Neuron (in vitro differentiated cells): Measurements from ENCODE around the gene PAIP2.
"Not testable (repeated sequence)": the region's sequence is repeated elsewhere in the genome, so short reads cannot be mapped to it uniquely, and the experiment has no call there.

Source experiments
- H2AFZ ChIP-seq: one replicate; pipeline ENCODE4 v1.6.1; 2013; ENCODE audit warnings: low read depth, mild to moderate bottlenecking, inconsistent platforms, low read length, moderate library complexity
- H3K27me3 ChIP-seq: one replicate; pipeline ENCODE4 v1.6.1; 2013; ENCODE audit warnings: low read length; ENCODE audit not compliant: insufficient read depth
- H3K36me3 ChIP-seq: one replicate; pipeline ENCODE4 v1.6.1; 2013; ENCODE audit warnings: low read length; ENCODE audit not compliant: insufficient read depth
- H3K4me1 ChIP-seq: one replicate; pipeline ENCODE4 v1.6.1; 2013; ENCODE audit warnings: low read length; ENCODE audit not compliant: insufficient read depth
- H3K4me3 ChIP-seq: 2 replicates; pipeline ENCODE4 v1.5.1; 2013; ENCODE audit warnings: mild to moderate bottlenecking, low read length, moderate library complexity
- H3K9me3 ChIP-seq: one replicate; pipeline ENCODE4 v1.6.1; 2013; ENCODE audit warnings: low read length

The PAIP2 gene

DNA sequence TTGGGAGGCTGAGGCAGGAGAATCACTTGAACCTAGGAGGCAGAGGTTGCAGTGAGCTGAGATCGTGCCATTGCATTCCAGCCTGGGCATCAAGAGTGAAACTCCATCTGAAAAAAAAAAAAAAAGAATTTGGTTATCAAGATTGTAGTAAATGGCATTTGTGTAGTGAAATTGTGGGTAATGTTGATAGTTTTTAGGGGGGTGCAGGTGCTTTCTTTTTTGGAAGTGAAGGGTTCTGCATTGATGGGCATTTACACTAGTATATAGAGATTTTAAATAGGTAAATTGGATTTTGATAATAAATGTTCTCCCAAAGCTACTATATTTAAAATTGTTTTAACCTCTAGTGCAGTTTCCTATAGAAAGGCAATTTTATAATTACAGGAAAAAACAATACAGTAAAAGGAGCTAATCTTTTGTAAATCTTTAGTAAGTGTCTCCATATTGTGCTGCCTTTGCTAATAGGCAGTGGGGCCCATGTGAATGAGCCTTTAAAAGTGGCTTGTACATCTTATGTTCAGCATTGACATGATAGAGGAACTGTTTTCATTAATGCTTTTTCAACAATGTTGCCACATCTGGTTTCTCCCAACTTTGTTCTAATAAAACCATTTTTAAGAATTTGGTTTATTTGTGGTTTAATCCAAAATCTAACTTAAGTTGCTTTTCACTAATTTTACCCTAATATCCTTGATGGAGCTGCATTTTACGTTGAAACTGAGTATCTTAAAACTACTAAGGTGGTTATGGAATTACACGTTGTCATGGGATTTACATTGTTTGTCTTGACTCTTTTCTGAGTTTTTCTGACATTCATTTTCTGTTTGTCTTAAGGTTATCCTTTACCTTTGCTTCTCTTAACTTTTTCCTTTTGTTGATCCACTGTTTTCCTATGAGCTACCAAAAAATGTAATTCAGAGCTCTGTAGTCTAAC lies 37.0 kb upstream of the PAIP2 start:
- Histone ChIP-seq H3K9me3 (no peaks in the 10 kb centered on the region), H3K4me1 (no peaks in the 10 kb centered on the region), H3K4me3 (no peak overlapping the region), H3K27me3 (no peaks in the 10 kb centered on the region), H3K36me3 (peaks cover 20% of the 10 kb centered on the region), H2AFZ (no peak overlapping the region)

DNA sequence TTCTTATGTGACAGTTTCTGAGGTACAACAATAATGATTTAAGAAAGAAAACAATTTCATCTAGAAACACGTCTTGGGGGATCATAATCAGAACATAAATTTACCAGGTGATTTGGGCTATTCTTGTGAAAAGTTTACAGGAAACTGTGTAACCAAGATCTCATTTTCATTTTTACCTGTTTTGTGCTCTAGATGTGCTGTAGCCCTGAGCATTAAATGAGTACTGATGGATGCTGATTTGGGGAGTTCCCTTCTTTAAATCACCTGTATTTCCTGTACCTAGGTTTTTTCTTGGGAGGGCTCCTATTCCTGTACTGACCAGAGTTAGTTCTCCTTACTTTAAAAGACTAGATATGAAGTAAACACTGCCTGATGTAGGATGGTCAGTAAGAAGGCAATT lies 35.5 kb upstream of the PAIP2 start:
- Histone ChIP-seq H3K4me3 (no peak overlapping the region), H3K4me1 (no peaks in the 10 kb centered on the region), H3K36me3 (peaks cover 22% of the 10 kb centered on the region), H3K9me3 (no peaks in the 10 kb centered on the region), H2AFZ (no peak overlapping the region), H3K27me3 (no peaks in the 10 kb centered on the region)

DNA sequence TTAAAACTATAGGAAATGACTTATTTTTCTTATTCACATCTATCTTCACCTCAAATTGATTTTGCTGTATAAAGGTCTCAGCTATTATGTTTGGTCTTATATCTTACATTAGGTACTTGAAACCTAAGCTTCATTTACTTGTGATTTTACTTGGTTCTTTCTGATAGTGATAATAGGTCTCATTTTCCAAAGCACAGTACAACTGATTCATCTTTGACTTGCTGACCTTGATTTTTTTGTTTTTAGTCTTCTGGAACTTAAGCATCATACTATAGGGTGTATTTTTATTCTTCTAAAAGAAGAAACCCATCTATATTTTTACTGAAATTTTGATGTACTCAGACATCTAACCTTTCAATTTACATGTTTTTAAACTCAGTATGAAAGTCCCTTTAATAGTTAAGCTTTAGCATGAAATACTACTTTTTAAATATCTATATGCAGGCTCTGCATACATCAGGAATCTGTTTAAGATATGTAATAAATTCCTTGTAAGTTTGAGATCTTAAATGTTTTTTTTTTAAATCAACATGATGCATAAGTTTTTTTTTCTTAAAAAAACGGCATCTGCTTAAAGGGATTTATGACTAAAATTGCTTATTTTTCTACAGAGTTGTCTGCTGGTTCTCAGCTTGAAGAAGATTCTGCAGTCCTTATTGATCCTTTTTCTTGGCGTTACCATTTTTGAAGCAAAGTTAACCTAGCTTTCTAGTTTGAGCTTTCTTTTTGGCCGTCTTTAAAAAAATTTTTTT lies 34.9 kb upstream of the PAIP2 start:
- Histone ChIP-seq H3K4me3 (no peak overlapping the region), H3K36me3 (peaks cover 20% of the 10 kb centered on the region), H3K4me1 (no peaks in the 10 kb centered on the region), H3K27me3 (no peaks in the 10 kb centered on the region), H2AFZ (no peak overlapping the region), H3K9me3 (no peaks in the 10 kb centered on the region)

DNA sequence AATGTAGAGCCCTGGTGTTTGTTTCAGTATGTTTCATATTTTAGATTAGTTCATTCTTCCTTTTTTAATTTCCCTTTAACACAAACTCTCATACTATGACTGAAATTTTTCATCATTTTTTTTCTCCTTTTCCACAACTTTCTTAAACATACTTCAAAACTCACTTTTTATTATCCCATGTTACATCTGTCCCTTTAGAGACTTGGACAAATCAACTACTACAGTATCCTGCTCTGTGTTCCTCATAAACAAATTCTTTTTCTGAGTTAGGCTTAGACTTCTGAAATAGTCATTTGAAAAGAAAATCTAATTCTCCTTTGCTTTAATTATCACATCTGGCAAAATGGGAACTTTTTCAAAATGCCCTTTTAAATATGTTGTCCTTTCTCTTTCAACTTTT lies 32.9 kb upstream of the PAIP2 start:
- Histone ChIP-seq H3K4me1 (no peaks in the 10 kb centered on the region), H3K36me3 (peaks cover 20% of the 10 kb centered on the region), H2AFZ (no peak overlapping the region), H3K27me3 (no peaks in the 10 kb centered on the region), H3K9me3 (no peaks in the 10 kb centered on the region), H3K4me3 (no peak overlapping the region)

DNA sequence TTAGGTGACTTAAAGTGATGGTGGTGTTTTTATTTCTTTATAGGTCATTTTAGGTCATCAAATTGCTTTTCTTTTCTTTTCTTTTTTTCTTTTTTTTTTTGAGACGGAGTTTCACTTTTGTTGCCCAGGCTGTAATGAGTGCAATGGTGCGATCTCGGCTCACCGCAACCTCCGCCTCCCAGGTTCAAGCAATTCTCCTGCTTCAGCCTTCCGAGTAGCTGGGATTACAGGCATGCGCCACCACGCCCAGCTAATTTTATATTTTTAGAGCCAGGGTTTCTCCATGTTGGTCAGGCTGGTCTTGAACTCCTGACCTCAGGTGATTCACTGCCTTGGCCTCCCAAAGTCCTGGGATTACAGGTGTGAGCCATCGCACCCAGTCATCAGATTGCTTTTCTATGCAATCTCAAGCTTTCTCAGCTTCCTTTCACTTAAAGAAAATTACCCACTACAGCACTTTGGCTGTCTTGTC lies 30.9 kb upstream of the PAIP2 start:
- H3K9me3 ChIP-seq, H3K4me1 ChIP-seq, H3K27me3 ChIP-seq, H2AFZ ChIP-seq, H3K4me3 ChIP-seq: not testable (repeated sequence)
- peaks cover 34% of the 10 kb centered on the region for H3K36me3 ChIP-seq

DNA sequence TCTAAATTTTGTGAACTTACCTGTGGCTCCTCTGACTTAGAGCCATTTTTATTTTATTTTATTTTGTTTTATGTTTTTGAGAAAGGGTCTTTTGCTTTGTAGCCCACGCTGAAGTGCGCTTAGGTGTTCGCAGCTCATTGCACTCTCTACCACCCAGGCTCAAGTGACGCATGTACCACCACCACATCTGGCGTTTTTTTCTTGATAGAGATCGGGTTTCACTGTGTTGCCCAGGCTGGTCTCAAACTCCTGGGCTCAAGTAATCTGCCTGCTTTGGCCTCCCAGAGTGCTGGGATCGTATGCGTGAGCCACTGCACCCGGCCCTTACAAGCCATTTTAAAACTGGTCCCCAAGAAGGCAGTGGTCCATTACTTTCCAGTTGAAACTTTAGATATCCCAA lies 29.6 kb upstream of the PAIP2 start:
- no peak overlapping the region for H2AFZ ChIP-seq
- no peaks in the 10 kb centered on the region for H3K27me3 ChIP-seq
- H3K4me3 ChIP-seq, result no peak overlapping the region
- peaks cover 47% of the 10 kb centered on the region for H3K36me3 ChIP-seq
- H3K4me1 ChIP-seq, result peaks cover 10% of the 10 kb centered on the region
- H3K9me3 ChIP-seq, result no peaks in the 10 kb centered on the region

DNA sequence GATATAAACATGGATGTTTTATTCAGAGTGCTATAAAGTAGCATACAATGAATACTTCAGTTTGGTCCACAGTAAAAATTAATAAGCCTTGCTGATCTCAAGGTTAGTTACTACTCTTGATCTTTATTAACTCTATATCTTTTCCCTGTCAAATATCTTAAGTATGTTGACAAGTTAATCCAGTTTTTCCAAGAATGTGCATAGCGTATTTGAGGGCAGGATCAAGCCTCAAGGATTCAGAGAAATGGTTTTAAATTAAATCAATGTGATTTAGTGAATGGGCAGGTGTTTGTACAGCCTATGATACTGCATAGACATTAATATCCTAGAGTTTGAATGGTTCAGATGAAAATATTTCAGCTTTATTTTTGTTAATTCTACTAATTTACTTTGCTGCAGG lies 27.4 kb upstream of the PAIP2 start:
- H3K9me3 ChIP-seq, result no peaks in the 10 kb centered on the region
- peaks cover 10% of the 10 kb centered on the region for H3K4me1 ChIP-seq
- H3K27me3 ChIP-seq, result no peaks in the 10 kb centered on the region
- peaks cover 59% of the 10 kb centered on the region for H3K36me3 ChIP-seq
- no peak overlapping the region for H2AFZ ChIP-seq
- no peak overlapping the region for H3K4me3 ChIP-seq

DNA sequence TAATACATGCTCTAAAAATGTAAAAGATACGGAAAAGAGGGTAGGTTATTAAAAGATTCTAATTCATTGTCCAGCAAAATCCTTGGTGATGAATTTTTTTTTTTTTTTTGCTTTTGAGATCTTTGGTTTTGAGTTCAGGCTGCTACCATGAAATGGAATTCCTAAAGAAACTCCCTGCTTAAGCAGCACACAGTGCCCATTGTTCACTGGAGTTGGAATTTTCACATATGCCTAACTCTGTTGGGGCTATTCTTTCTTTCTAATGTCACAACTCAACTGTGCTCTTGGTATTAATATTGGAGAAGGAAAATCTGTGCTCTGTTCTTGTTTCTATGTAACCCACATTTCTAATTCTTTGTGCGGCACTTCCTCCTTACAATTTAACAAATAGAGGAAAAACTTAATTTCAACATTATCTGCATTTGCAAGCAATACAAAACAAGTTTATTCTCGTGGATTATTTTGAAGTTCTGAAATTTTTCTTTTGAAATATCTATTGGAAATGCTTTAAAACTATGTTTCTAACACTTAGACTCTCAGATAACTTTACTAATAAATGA lies 26.5 kb upstream of the PAIP2 start:
- Histone ChIP-seq H3K36me3 (peaks cover 61% of the 10 kb centered on the region), H3K9me3 (no peaks in the 10 kb centered on the region), H3K4me1 (peaks cover 10% of the 10 kb centered on the region), H2AFZ (no peak overlapping the region), H3K27me3 (no peaks in the 10 kb centered on the region), H3K4me3 (no peak overlapping the region)

DNA sequence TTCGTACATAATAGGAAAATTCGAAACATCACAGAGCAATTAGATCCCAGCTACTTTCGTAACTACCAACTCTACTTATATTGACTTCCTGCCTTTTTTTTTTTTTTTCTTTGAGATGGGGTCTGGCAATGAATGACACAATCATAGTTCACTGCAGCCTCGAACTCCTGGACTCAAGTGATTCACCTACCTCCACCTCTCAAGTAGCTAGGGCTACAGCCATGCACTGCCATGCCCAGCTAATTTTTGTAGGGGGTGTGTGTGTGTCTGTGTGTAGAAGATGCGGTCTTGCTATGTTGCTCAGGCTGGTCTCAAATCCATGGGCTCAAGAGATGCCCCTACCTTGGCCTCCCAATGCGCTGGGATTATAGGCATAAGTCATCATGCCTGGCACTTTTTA lies 5.8 kb upstream of the PAIP2 start:
- Histone ChIP-seq H3K27me3 (no peaks in the 10 kb centered on the region), H3K4me3 (no peak overlapping the region), H3K36me3 (peaks cover 20% of the 10 kb centered on the region), H2AFZ (no peak overlapping the region), H3K9me3 (no peaks in the 10 kb centered on the region), H3K4me1 (no peaks in the 10 kb centered on the region)

DNA sequence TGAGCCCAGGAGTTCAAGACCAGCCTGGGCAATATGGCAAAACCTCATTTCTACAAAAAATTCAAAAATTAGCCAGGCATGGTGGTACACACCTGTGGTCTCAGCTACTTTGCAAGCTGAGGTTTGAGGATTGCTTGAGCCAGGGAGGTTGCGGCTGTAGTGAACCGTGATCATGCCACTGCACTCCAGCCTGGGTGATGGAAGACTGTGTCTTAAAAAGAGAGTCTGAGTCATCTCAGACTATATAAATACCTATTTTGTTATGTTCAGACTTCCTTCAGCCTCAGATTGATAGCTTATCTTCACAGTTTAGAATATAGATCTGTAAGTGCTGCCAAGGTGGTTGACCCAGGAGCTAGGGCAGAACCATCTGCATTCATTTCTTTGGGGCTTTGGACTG lies 1.6 kb upstream of the PAIP2 start:
- Histone ChIP-seq H3K9me3 (no peaks in the 10 kb centered on the region), H3K4me1 (peaks cover 22% of the 10 kb centered on the region), H3K4me3 (no peak overlapping the region), H3K27me3 (no peaks in the 10 kb centered on the region), H2AFZ (no peak overlapping the region), H3K36me3 (peaks cover 10% of the 10 kb centered on the region)

DNA sequence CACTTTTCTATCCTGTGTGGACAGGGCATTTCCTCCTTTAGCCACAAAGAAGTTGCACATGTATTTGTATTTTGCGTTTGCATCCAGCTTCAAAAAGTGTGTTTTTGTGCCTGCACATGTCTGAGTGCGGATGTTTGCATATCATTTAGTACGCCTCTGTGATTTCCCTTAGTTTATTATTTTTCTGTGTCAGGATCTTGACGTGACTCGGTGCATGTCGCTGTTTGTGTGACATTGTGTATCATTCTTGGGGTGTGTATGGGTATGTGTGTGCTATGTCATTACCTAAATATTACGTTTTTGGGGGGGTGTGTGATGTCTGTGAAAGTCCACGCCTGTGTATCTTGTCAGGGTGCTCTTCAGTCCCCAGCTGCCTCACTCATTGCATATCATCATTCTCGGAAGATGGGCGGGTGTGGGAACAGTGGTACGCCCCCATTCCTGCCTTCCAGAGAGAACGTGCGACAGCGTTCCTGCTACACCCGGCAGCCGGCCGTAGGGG lies 416 bp upstream of the PAIP2 start:
- peak overlapping the region; percentile 86 for H3K4me3 ChIP-seq
- peaks cover 22% of the 10 kb centered on the region for H3K4me1 ChIP-seq
- H3K27me3 ChIP-seq, result no peaks in the 10 kb centered on the region
- H3K36me3 ChIP-seq, result peaks cover 14% of the 10 kb centered on the region
- H2AFZ ChIP-seq, result peak overlapping the region; percentile 33
- no peaks in the 10 kb centered on the region for H3K9me3 ChIP-seq

DNA sequence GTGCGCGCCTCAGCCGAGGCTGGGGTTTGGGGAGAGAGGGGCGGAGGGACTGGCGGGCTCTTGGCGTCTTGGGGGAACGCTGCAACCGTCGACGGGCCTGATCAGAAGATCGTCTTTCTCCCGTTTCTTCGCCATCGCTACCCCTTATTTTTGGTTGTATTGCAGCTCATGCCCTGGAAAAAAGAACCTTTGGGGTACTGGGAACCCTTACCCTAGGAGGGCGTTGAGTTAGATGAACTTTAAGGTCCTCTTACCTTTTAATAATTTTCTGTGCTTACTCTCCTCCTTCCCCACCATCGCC lies 719 bp downstream of the PAIP2 start:
- Histone ChIP-seq H3K4me3 (peak overlapping the region; percentile 86), H3K27me3 (no peaks in the 10 kb centered on the region), H3K36me3 (peaks cover 16% of the 10 kb centered on the region), H3K9me3 (peaks cover 2% of the 10 kb centered on the region), H3K4me1 (peaks cover 22% of the 10 kb centered on the region), H2AFZ (no peak overlapping the region)

DNA sequence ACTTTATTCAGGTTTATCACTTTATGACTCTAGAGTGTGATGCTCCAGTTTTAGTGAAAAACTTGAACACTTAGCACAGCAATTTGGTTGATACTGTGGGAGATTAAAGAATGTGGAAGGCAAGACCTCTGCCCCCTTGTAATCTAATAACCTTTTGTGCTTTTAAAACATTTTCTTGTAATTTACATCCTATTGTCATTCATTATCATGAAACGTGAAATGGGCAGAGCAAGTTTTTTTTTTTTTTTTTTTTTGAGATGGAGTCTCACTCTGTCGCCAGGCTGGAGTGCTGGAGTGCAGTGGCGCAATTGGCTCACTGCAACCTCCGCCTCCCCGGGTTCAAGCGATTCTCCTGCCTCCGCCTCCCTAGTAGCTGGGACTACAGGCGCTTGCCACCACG lies 1.8 kb downstream of the PAIP2 start:
- H2AFZ ChIP-seq, result no peak overlapping the region
- peaks cover 22% of the 10 kb centered on the region for H3K4me1 ChIP-seq
- H3K27me3 ChIP-seq, result no peaks in the 10 kb centered on the region
- peaks cover 2% of the 10 kb centered on the region for H3K9me3 ChIP-seq
- H3K4me3 ChIP-seq, result peak overlapping the region; percentile 86
- H3K36me3 ChIP-seq, result peaks cover 16% of the 10 kb centered on the region
